PC-3 (cell line): Measurements from ENCODE around the gene FAM229B. TPM values are rescaled to one million over a fixed set of nuclear protein-coding genes. Genes with fewer than 3 reads are reported as not detected.

Source experiments
- ATAC-seq: fragments of 200-7000 bp; cut with Tn5 transposase; 2 replicates; pipeline ENCODE4 v1.9.1; 2020; ENCODE audit warnings: mild to moderate bottlenecking, moderate library complexity
- BruUV-seq: library from RNA; stranded (reverse); fragments of 400-500 nt; replicated peaks from 2 replicates; lab custom pipeline; 2021; lab: Mats Ljungman, UMichigan
- CTCF ChIA-PET: fragments of 300-600 bp; sonication (Branson Sonifier 250); formaldehyde crosslinking; loops from one replicate; lab custom pipeline; 2022; ENCODE audit warnings: antibody characterized with exemption; lab: Charles Lee
- POLR2A ChIA-PET: fragments of 300-600 bp; sonication (Branson Sonifier 250); formaldehyde crosslinking; loops from one replicate; lab custom pipeline; 2022; ENCODE audit warnings: antibody characterized with exemption; ENCODE audit not compliant: unreplicated experiment; lab: Charles Lee
- DNase-seq: peaks from one replicate; pipeline ENCODE4 v3.0.0-alpha.2; 2015
- H2AFZ ChIP-seq: fragments of 300-600 bp; sonication (generic); 2 replicates; pipeline ENCODE4 v1.6.0; 2016; ENCODE audit warnings: antibody characterized with exemption, low read length
- H3F3A ChIP-seq: fragments of 300-600 bp; sonication (generic); one replicate; pipeline ENCODE4 v1.6.0; 2017; ENCODE audit warnings: antibody characterized with exemption, low read length, control low read depth, mild to moderate bottlenecking; ENCODE audit not compliant: unreplicated experiment
- H3K27ac ChIP-seq: fragments of 300-600 bp; sonication (generic); 2 replicates; pipeline ENCODE4 v1.5.1; 2016; ENCODE audit warnings: mild to moderate bottlenecking, low read length
- H3K27me3 ChIP-seq: fragments of 300-600 bp; sonication (generic); 2 replicates; pipeline ENCODE4 v1.6.1; 2016; ENCODE audit warnings: low read length, mixed read lengths
- H3K36me3 ChIP-seq: fragments of 300-600 bp; sonication (generic); 2 replicates; pipeline ENCODE4 v1.6.1; 2016; ENCODE audit warnings: low read depth, mixed run types, low read length, mixed read lengths
- H3K4me1 ChIP-seq: fragments of 300-600 bp; sonication (generic); 2 replicates; pipeline ENCODE4 v1.5.1; 2016; ENCODE audit warnings: low read length; ENCODE audit not compliant: insufficient read depth
- H3K4me2 ChIP-seq: fragments of 300-600 bp; sonication (generic); 2 replicates; pipeline ENCODE4 v1.6.0; 2016; ENCODE audit warnings: low read length
- H3K4me3 ChIP-seq: fragments of 300-600 bp; sonication (generic); 2 replicates; pipeline ENCODE4 v1.5.1; 2016; ENCODE audit warnings: mild to moderate bottlenecking, low read length, mixed read lengths
- H3K79me2 ChIP-seq: fragments of 300-600 bp; sonication (generic); 2 replicates; pipeline ENCODE4 v1.6.1; 2017; ENCODE audit warnings: low read length, mixed read lengths
- H3K9ac ChIP-seq: fragments of 300-600 bp; sonication (generic); 2 replicates; pipeline ENCODE4 v1.6.0; 2016; ENCODE audit warnings: mild to moderate bottlenecking, low read length
- H3K9me2 ChIP-seq: fragments of 300-600 bp; sonication (generic); replicated peaks from 2 replicates; pipeline ENCODE4 v1.6.1; 2016; ENCODE audit warnings: mixed run types, low read length, mixed read lengths
- H3K9me3 ChIP-seq: fragments of 300-600 bp; sonication (generic); 2 replicates; pipeline ENCODE4 v1.6.1; 2016; ENCODE audit warnings: low read length, mixed read lengths
- H4K20me1 ChIP-seq: fragments of 300-600 bp; sonication (generic); 2 replicates; pipeline ENCODE4 v1.6.1; 2016; ENCODE audit warnings: low read length, mixed read lengths
- CTCF ChIP-seq: fragments of 300-600 bp; sonication (generic); conservative IDR thresholded peaks from 2 replicates; pipeline ENCODE4 v1.5.1; 2017; ENCODE audit warnings: antibody characterized with exemption, low read depth, mild to moderate bottlenecking, low read length
- EZH2 ChIP-seq: fragments of 300-600 bp; sonication (generic); IDR thresholded peaks from one replicate; pipeline ENCODE4 v1.6.1; 2017; ENCODE audit warnings: antibody characterized with exemption, mild to moderate bottlenecking, low read length; ENCODE audit not compliant: unreplicated experiment
- EZH2phosphoT487 ChIP-seq: fragments of 300-600 bp; sonication (generic); IDR thresholded peaks from 2 replicates; pipeline ENCODE4 v1.6.1; 2018; ENCODE audit warnings: mild to moderate bottlenecking, antibody characterized with exemption, low read length, borderline replicate concordance
- intact Hi-C: fragments of 100-400 bp; cut with micrococcal nuclease; formaldehyde crosslinking; loops from 2 replicates; pipeline ENCODE4 v1.9.0; 2023
- total RNA-seq: library from RNA; depleted of rRNA; stranded (reverse); fragments of >200 nt; gene quantifications from 2 replicates; pipeline ENCODE4 v1.2.3, GENCODE V29; 2014

FAM229B gene
- total RNA-seq, 1 experiment from 2014 or later: 6.7 TPM

- Histone ChIP-seq H2AFZ (no peak overlapping the region), H3K27ac (no peak overlapping the region), H3K27me3 (no peaks in the 10 kb centered on the region), H3K4me2 (no peak overlapping the region), H3K36me3 (peaks cover 3% of the 10 kb centered on the region), H3K4me1 (peaks cover 7% of the 10 kb centered on the region; the same call in 1 of the 2 replicates), H3K9ac (no peak overlapping the region), H3K4me3 (no peak overlapping the region), H4K20me1 (no peaks in the 10 kb centered on the region), H3F3A (no peaks in the 10 kb centered on the region), H3K9me2 (no peaks in the 10 kb centered on the region), H3K79me2 (no peaks in the 10 kb centered on the region), H3K9me3 (no peaks in the 10 kb centered on the region)
- intact Hi-C loops: no loop called here
- no peak for DNase-seq
- no peak for TF ChIP-seq CTCF
- no peak for TF ChIP-seq EZH2phosphoT487
- no peak for TF ChIP-seq EZH2
- BruUV-seq: no TSS peak
- ChIA-PET CTCF (no interaction called here), POLR2A (no interaction called here)
- ATAC-seq: no peak
Measured at GRCh38 chr6:112066606-112067005, 20.8 kb upstream of the FAM229B start.

- no peak for DNase-seq
- intact Hi-C loops: no loop called here
- POLR2A ChIA-PET: interaction anchor here (0.6 kb wide), 1 partner anchor 162 kb away, joined by 4 read pairs; no protein-coding TSS in a partner anchor
- no peaks in the 10 kb centered on the region; the same call in 1 of the 2 replicates for H3K79me2 ChIP-seq
- no peaks in the 10 kb centered on the region for H3K36me3 ChIP-seq
- TF ChIP-seq EZH2: no peak
- TF ChIP-seq CTCF: no peak
- no peak for TF ChIP-seq EZH2phosphoT487
- CTCF ChIA-PET: no interaction called here
- no peak overlapping the region for H3K4me2 ChIP-seq
- no peak for ATAC-seq
- H2AFZ ChIP-seq: no peak overlapping the region
- no peak overlapping the region for H3K27ac ChIP-seq
- H4K20me1 ChIP-seq: no peaks in the 10 kb centered on the region
- BruUV-seq: no TSS peak
- H3K9me2 ChIP-seq: no peaks in the 10 kb centered on the region
- no peak overlapping the region for H3K4me3 ChIP-seq
- no peaks in the 10 kb centered on the region for H3K4me1 ChIP-seq
- no peaks in the 10 kb centered on the region for H3K9me3 ChIP-seq
- H3F3A ChIP-seq: no peaks in the 10 kb centered on the region
- no peaks in the 10 kb centered on the region for H3K27me3 ChIP-seq
- H3K9ac ChIP-seq: no peak overlapping the region
Measured at GRCh38 chr6:112081569-112081968, 5.8 kb upstream of the FAM229B start.

- H3F3A ChIP-seq: no peaks in the 10 kb centered on the region
- no peaks in the 10 kb centered on the region for H4K20me1 ChIP-seq
- ATAC-seq (no peak), DNase-seq (no peak)
- intact Hi-C loops: no loop called here
- H3K27ac ChIP-seq: no peak overlapping the region
- no peaks in the 10 kb centered on the region for H3K9me2 ChIP-seq
- BruUV-seq: no TSS peak
- no peaks in the 10 kb centered on the region for H3K9me3 ChIP-seq
- H3K79me2 ChIP-seq: no peaks in the 10 kb centered on the region; the same call in 1 of the 2 replicates
- ChIA-PET POLR2A (no interaction called here), CTCF (interaction anchor here (0.6 to 2.8 kb wide), 2 partner anchors 78 to 490 kb away, joined by 4 to 28 read pairs; no protein-coding TSS in a partner anchor)
- no peaks in the 10 kb centered on the region for H3K4me1 ChIP-seq
- no peak overlapping the region for H2AFZ ChIP-seq
- H3K36me3 ChIP-seq: no peaks in the 10 kb centered on the region
- H3K27me3 ChIP-seq: no peaks in the 10 kb centered on the region
- TF ChIP-seq EZH2phosphoT487 (no peak), EZH2 (no peak), CTCF (no peak)
- H3K4me3 ChIP-seq: no peak overlapping the region
- H3K9ac ChIP-seq: no peak overlapping the region
- 0 out of 2 replicates have a peak overlapping the region, but pooled peaks have one; percentile 97 for H3K4me2 ChIP-seq
Measured at GRCh38 chr6:112085286-112086065, 1.9 kb upstream of the FAM229B start.
